PC-9 (cell line): ENCODE data around the gene KIF21A.

Experiments
- CTCF ChIP-seq: fragments of 200-600 bp; sonication (generic); conservative IDR thresholded peaks from 2 replicates; pipeline ENCODE4 v1.6.1; 2017; ENCODE audit warnings: mixed run types, antibody characterized with exemption, mild to moderate bottlenecking, moderate library complexity
- EZH2 ChIP-seq: fragments of 200-600 bp; sonication (generic); IDR thresholded peaks from 2 replicates; pipeline ENCODE4 v1.8.0; 2017; ENCODE audit warnings: antibody characterized with exemption, low read depth

GRCh38 chr12:39375206-39375808 is 67.6 kb downstream of the KIF21A start:
- TF ChIP-seq CTCF = no peak; the same call in 1 of the 2 replicates
- no peak for TF ChIP-seq EZH2
